ENCODE data around the gene MEFV.
"Not testable (repeated sequence)": the region's sequence is repeated elsewhere in the genome, so short reads cannot be mapped to it uniquely, and the experiment has no call there.

The MEFV gene

DNA sequence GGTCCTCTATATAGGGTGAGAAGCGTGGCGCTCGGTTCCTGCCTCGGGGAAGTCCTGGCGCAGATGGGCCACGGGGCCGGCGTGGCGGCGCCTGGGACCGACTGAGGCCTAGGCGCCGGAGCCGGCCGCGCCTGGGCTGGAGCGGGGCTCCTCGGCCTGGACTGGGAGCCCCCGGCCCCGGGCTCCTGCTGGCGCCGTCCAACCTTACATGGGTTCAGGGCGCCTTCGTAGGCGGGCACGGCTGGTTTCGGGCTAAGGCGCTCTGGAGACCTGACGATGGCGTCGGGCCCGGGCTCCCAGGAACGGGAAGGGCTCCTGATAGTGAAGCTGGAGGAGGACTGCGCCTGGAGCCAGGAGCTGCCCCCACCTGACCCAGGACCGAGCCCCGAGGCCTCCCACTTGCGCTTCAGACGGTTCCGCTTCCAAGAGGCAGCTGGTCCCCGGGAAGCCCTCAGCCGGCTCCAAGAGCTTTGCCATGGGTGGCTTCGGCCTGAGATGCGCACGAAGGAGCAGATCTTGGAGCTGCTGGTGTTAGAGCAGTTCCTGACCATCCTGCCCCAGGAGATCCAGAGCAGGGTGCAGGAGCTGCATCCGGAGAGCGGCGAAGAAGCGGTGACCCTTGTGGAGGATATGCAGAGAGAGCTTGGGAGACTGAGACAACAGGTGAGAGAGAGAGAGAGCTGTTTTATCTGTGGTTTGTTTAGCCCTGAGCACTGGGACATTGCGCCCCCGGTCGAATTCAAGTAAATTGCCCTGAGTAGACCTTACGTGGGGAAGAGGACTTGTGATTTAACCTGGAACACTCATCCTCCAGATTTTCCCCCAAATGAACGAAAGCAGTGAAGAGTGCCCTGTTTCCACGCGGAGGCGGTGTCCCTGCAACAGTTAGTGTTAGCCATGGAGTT lies 27.4 kb upstream of the MEFV start:
- peaks cover 41% of the 10 kb centered on the region for H3K36me3 ChIP-seq (ENCODE audit: control insufficient read depth, insufficient read depth, low read length)
- peak overlapping the region; percentile 100 for H3K27ac ChIP-seq (ENCODE audit: low read depth, low read length, severe bottlenecking)
- peak overlapping the region; percentile 90 for H3K4me3 ChIP-seq (ENCODE audit: extremely low read depth, insufficient read depth, low read length, poor library complexity, severe bottlenecking)
- peaks cover 4% of the 10 kb centered on the region for H3K4me1 ChIP-seq (ENCODE audit: control insufficient read depth, insufficient read depth, low read length, poor library complexity, severe bottlenecking)
- 5 to 7% methylated on average over 47 to 55 of the region's 56 CpGs for WGBS, 2 experiments (ENCODE audit: insufficient coverage in 2 of 2)
- peaks cover 19% of the 10 kb centered on the region for H3K9me3 ChIP-seq (ENCODE audit: control insufficient read depth, low read length)

GRCh38 chr16:3282730-3283542 lies 26.5 kb upstream of the MEFV start, which contains the start of gene ZNF263:
Gene ZNF263, plus strand, starts transcription at chr16:3283491. Its CDS starts 328 bp downstream, at chr16:3283819.
- H3K4me3 ChIP-seq (ENCODE audit: extremely low read depth, insufficient read depth, low read length, poor library complexity, severe bottlenecking): peak within 1 kb of the TSS; percentile 90
- peaks cover 12% of the 10 kb centered on the region for H3K9me3 ChIP-seq (ENCODE audit: control insufficient read depth, low read length)
- peaks cover 32% of the 10 kb centered on the region for H3K36me3 ChIP-seq (ENCODE audit: control insufficient read depth, insufficient read depth, low read length)
- H3K27ac ChIP-seq (ENCODE audit: low read depth, low read length, severe bottlenecking): peak within 1 kb of the TSS; percentile 100
- peaks cover 4% of the 10 kb centered on the region for H3K4me1 ChIP-seq (ENCODE audit: control insufficient read depth, insufficient read depth, low read length, poor library complexity, severe bottlenecking)
- 0% methylated on average over 52 to 61 of the region's 72 CpGs for WGBS, 2 experiments (ENCODE audit: insufficient coverage in 2 of 2)

DNA sequence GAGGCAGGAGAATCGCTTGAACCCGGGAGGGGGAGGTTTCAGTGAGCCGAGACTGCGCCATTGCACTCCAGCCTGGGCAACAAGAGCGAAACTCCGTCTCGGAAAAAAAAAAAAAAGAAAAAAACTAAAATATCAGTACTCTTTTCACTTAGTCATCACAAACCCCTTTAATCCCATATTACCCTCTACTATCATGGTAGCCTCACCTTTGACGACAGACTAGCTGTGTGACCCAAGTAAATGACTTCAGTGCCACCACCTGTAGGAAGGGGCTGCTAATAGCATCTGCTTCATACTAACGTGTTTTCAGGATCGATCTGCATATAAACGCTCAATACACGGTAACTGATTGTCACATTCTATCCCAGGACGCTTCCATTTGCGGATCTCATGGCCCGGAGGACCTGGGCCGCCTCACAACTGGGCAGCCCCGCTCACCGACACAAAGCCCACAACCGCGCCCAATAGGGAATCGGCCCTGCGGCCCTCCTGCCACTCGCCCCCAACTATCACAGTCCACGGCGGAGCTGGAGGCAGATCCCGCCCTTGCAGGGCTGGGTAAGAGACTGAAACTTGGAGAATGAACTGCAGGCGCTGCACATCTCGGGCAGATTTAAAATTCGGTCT lies 25.8 kb upstream of the MEFV start:
- Histone ChIP-seq H3K27ac (ENCODE audit: low read depth, low read length, severe bottlenecking) (peak overlapping the region; percentile 100), H3K9me3 (ENCODE audit: control insufficient read depth, low read length) (peaks cover 12% of the 10 kb centered on the region), H3K4me3 (ENCODE audit: extremely low read depth, insufficient read depth, low read length, poor library complexity, severe bottlenecking) (peak overlapping the region; percentile 90), H3K36me3 (ENCODE audit: control insufficient read depth, insufficient read depth, low read length) (peaks cover 25% of the 10 kb centered on the region), H3K4me1 (ENCODE audit: control insufficient read depth, insufficient read depth, low read length, poor library complexity, severe bottlenecking) (peaks cover 4% of the 10 kb centered on the region)
- WGBS, 2 experiments (ENCODE audit: insufficient coverage in 2 of 2): 2 to 19% methylated on average over 20 to 22 of the region's 29 CpGs

- H3K9me3 ChIP-seq (ENCODE audit: control insufficient read depth, low read length): peaks cover 10% of the 10 kb centered on the region
- H3K36me3 ChIP-seq (ENCODE audit: control insufficient read depth, insufficient read depth, low read length): peaks cover 16% of the 10 kb centered on the region
- 92 to 97% methylated on average over 4 to 5 of the region's 6 CpGs for WGBS, 2 experiments (ENCODE audit: insufficient coverage in 2 of 2)
- H3K4me3 ChIP-seq (ENCODE audit: extremely low read depth, insufficient read depth, low read length, poor library complexity, severe bottlenecking): no peak overlapping the region
- H3K27ac ChIP-seq (ENCODE audit: low read depth, low read length, severe bottlenecking): no peak overlapping the region
- peaks cover 4% of the 10 kb centered on the region for H3K4me1 ChIP-seq (ENCODE audit: control insufficient read depth, insufficient read depth, low read length, poor library complexity, severe bottlenecking)
These were observed 24.9 kb upstream of the MEFV start for GRCh38 chr16:3281222-3281820.

GRCh38 chr16:3276679-3277078 lies 20.2 kb upstream of the MEFV start:
- WGBS, 2 experiments (ENCODE audit: insufficient coverage in 2 of 2): 49 to 63% methylated on average over 2 to 4 of the region's 5 CpGs
- no peaks in the 10 kb centered on the region for H3K36me3 ChIP-seq (ENCODE audit: control insufficient read depth, insufficient read depth, low read length)
- H3K4me3 ChIP-seq (ENCODE audit: extremely low read depth, insufficient read depth, low read length, poor library complexity, severe bottlenecking): no peak overlapping the region
- no peaks in the 10 kb centered on the region for H3K9me3 ChIP-seq (ENCODE audit: control insufficient read depth, low read length)
- H3K4me1 ChIP-seq (ENCODE audit: control insufficient read depth, insufficient read depth, low read length, poor library complexity, severe bottlenecking): no peaks in the 10 kb centered on the region
- no peak overlapping the region for H3K27ac ChIP-seq (ENCODE audit: low read depth, low read length, severe bottlenecking)

- no peaks in the 10 kb centered on the region for H3K4me1 ChIP-seq (ENCODE audit: control insufficient read depth, insufficient read depth, low read length, poor library complexity, severe bottlenecking)
- no peaks in the 10 kb centered on the region for H3K36me3 ChIP-seq (ENCODE audit: control insufficient read depth, insufficient read depth, low read length)
- H3K27ac ChIP-seq (ENCODE audit: low read depth, low read length, severe bottlenecking): no peak overlapping the region
- no peak overlapping the region for H3K4me3 ChIP-seq (ENCODE audit: extremely low read depth, insufficient read depth, low read length, poor library complexity, severe bottlenecking)
- no peaks in the 10 kb centered on the region for H3K9me3 ChIP-seq (ENCODE audit: control insufficient read depth, low read length)
These were observed 18.5 kb upstream of the MEFV start for GRCh38 chr16:3274947-3275346.

- no peak overlapping the region for H3K4me3 ChIP-seq (ENCODE audit: extremely low read depth, insufficient read depth, low read length, poor library complexity, severe bottlenecking)
- H3K36me3 ChIP-seq (ENCODE audit: control insufficient read depth, insufficient read depth, low read length): no peaks in the 10 kb centered on the region
- H3K9me3 ChIP-seq (ENCODE audit: control insufficient read depth, low read length): no peaks in the 10 kb centered on the region
- WGBS, 2 experiments (ENCODE audit: insufficient coverage in 2 of 2): 56 to 62% methylated on average over 2 to 3 of the region's 4 CpGs
- H3K4me1 ChIP-seq (ENCODE audit: control insufficient read depth, insufficient read depth, low read length, poor library complexity, severe bottlenecking): no peaks in the 10 kb centered on the region
- H3K27ac ChIP-seq (ENCODE audit: low read depth, low read length, severe bottlenecking): no peak overlapping the region
These were observed 18.1 kb upstream of the MEFV start for GRCh38 chr16:3274490-3274889.

DNA sequence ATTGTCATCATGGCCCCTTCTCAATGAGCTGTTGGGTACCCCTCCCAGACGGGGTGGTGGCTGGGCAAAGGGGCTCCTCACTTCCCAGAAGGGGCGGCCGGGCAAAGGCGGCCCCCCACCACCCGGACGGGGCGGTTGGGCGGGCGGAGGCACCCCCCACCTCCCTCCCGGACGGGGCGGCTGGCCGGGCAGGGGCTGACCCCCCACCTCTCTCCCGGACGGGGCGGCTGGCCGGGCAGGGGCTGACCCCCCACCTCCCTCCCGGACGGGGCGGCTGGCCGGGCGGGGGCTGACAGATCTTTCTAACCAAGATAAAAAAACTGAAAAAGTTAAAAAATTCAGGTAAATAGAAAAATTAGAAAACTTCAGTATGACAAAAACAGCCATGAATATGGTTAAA lies 14.8 kb upstream of the MEFV start:
- not testable (repeated sequence) for H3K36me3 ChIP-seq (ENCODE audit: control insufficient read depth, insufficient read depth, low read length); H3K9me3 ChIP-seq (ENCODE audit: control insufficient read depth, low read length); H3K4me1 ChIP-seq (ENCODE audit: control insufficient read depth, insufficient read depth, low read length, poor library complexity, severe bottlenecking); H3K4me3 ChIP-seq (ENCODE audit: extremely low read depth, insufficient read depth, low read length, poor library complexity, severe bottlenecking); H3K27ac ChIP-seq (ENCODE audit: low read depth, low read length, severe bottlenecking)
- 60 to 90% methylated on average over 1 to 2 of the region's 22 CpGs for WGBS, 2 experiments (ENCODE audit: insufficient coverage in 2 of 2)

DNA sequence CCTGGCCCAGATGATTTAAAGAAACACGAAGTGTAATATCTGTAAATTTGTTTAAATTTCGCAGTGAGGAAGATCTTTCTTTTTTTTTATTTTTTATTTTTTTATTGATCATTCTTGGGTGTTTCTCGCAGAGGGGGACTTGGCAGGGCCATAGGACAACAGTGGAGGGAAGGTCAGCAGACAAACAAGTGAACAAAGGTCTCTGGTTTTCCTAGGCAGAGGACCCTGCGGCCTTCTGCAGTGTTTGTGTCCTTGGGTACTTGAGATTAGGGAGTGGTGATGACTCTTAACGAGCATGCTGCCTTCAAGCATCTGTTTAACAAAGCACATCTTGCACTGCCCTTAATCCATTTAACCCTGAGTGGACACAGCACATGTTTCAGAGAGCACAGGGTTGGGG lies 14.3 kb upstream of the MEFV start:
- H3K27ac ChIP-seq (ENCODE audit: low read depth, low read length, severe bottlenecking); H3K4me3 ChIP-seq (ENCODE audit: extremely low read depth, insufficient read depth, low read length, poor library complexity, severe bottlenecking); H3K9me3 ChIP-seq (ENCODE audit: control insufficient read depth, low read length); H3K4me1 ChIP-seq (ENCODE audit: control insufficient read depth, insufficient read depth, low read length, poor library complexity, severe bottlenecking); H3K36me3 ChIP-seq (ENCODE audit: control insufficient read depth, insufficient read depth, low read length): not testable (repeated sequence)
- no CpG with 5 or more reads among the region's 5 CpGs for WGBS, 2 experiments (ENCODE audit: insufficient coverage in 2 of 2)

DNA sequence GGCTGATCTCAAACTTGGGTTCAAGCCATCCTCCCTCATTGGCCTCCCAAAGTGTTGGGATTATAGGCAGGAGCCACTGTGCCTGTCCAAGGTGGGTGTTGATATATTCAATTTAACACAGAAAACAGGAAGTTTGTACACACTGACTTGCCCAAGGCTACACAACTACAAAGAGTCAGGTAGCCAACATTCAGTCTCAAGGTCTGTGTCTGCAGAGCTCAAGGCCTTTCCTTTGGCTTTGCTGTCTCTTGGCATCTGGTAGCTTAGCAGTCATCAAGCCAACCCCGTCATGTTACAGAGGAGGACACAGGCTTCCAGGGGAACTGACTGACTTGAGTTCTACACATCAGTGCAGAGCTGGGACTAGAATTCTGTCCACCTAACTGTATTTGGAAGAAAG lies 11.9 kb upstream of the MEFV start:
- H3K36me3 ChIP-seq (ENCODE audit: control insufficient read depth, insufficient read depth, low read length): no peaks in the 10 kb centered on the region
- 70 to 86% methylated on average over 1 of the region's 1 CpG for WGBS, 2 experiments (ENCODE audit: insufficient coverage in 2 of 2)
- peaks cover 5% of the 10 kb centered on the region for H3K9me3 ChIP-seq (ENCODE audit: control insufficient read depth, low read length)
- H3K4me1 ChIP-seq (ENCODE audit: control insufficient read depth, insufficient read depth, low read length, poor library complexity, severe bottlenecking): no peaks in the 10 kb centered on the region
- H3K27ac ChIP-seq (ENCODE audit: low read depth, low read length, severe bottlenecking): no peak overlapping the region
- H3K4me3 ChIP-seq (ENCODE audit: extremely low read depth, insufficient read depth, low read length, poor library complexity, severe bottlenecking): no peak overlapping the region

Measured in mesodermal cell (in vitro differentiated cells).